ENCODE results near the gene NEK1. TPM values are rescaled to one million over a fixed set of nuclear protein-coding genes. Genes with fewer than 3 reads are reported as not detected.

The NEK1 gene
- total RNA-seq: 5.1 TPM

- DNase-seq (ENCODE audit: low spot score) (peak; percentile 89), ATAC-seq (peak; percentile 94)
These were observed at the start of gene NEK1 for GRCh38 chr4:169611991-169612870. Gene NEK1, minus strand, starts transcription at chr4:169612583. Its CDS starts 9,953 bp downstream, at chr4:169602630.

DNA sequence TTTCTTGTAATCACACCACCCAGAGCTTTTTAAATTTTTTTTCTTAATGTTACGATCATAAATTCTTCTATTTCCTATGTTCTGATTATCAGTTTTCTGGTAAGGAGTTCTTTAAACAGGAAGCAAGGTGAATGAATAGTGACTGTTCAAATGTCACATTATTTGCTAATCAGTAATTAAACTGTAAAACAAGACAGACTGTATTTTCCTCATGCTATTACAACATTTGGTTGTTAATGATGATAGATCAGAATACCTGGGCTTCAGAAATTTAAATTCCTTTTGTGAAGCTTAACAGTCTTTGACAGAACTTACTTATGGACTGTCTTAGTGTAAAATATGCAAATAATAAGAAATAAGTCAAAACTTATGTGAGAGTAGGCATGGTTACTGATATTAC, 49.4 kb upstream of the NEK1 start:
- DNase-seq (ENCODE audit: low spot score) (no peak), ATAC-seq (no peak)

- DNase-seq (ENCODE audit: low spot score): no peak
- ATAC-seq: no peak
These were observed 48.5 kb upstream of the NEK1 start for GRCh38 chr4:169660929-169661328.

GRCh38 chr4:169659716-169660670, 47.6 kb upstream of the NEK1 start:
- ATAC-seq: peak; percentile 90
- DNase-seq (ENCODE audit: low spot score): no peak

DNA sequence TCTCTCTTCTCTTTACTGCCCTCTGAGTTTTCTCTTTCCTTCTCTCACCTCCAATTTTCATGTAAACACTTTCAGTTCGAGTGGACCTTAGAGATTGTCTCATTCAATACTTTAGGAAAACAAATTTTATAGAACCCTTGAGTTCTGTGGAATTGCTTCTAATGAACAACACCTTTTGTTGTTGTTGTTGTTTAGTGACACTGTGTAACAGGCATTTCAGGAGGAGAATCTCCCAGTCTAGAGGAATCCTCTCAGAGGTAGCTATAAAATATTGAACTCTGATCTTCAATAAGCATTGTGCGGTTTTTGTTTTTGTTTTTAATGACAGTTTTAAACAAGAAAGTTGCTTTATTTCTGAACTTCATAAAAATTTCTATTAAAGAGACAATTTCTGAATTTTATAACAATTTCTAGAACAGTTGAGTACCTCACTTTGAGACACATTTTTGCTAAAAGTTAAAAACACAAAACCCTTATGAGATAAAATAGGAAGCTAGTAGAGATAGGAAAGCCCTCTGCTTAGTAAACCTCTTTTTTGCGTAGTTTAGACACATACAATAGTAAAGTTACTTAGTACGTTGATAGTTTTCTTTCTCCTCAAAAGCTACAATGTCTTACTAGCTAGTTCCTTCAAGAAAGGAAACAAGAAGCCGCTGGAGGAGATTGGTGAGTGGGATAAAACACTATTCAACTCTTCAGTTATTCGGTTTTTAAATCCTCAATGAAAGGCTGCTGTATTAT, 46.8 kb upstream of the NEK1 start:
- DNase-seq (ENCODE audit: low spot score) (no peak), ATAC-seq (no peak)

DNA sequence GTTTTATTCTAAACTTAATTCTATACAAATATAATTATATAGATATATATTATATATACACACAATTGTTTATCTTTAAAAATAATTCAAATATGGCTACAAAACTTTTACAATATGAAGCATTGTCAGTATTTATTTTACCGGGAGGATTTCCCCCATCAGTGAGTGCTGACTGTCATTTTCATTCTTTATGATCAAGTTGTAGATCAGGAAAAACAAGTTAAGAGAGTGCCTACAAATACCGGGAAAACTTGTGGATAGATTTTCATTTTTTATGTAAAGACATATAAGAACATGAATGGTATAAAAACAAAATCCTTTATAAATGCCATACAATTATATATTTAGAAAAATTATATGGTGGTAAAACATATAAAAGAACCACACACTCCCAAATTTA, 45.8 kb upstream of the NEK1 start:
- no peak for ATAC-seq
- DNase-seq (ENCODE audit: low spot score): no peak

DNA sequence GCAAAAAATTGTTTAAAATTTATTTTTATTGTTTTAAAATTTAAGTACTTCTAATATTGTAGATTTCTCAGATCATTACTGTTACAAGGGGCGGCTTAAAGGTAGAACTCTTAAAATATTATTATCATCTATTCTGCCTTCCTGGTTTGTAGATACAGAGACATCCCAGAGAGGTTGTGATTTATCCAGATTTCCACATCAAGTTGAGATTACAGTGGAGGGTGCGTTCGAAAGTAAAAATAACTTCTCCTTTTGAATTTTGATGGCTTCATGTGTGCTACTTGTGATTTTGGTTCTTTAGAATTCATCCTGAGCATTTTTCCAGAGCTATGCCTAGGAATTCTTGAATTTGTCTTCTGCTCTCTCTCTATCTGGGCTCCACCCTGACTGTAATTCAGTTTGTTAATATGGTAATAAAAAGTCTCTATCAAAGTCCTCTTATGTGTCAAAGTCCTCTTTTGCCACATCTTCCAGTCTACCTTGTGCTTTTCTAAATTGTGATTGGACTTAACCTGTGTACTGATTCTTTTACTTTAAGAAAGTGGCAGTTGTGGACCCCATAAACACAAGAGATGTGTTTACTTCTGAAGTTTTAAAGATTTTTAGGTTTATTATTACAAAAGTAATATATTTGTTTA, 45.2 kb upstream of the NEK1 start:
- no peak for DNase-seq (ENCODE audit: low spot score)
- peak; percentile 62 for ATAC-seq

DNA sequence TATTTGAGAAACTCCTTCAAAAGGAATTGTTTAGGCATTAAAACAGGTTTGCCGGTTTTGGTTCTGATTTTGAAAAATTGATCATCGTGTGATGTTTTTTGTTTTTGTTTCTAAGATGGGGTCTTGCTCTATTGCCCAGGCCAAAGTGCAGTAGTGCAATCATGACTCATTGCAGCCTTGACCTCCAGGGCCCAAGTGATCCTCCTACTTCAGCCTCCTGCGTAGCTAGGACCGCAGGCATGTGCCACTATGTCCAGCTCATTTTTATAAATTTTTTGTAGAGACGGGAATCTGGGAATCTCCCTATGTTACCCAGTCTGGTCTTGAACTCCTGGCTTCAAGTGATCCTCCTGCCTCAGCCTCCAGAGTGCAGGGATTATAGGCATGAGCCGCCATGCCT, 43.0 kb upstream of the NEK1 start:
- ATAC-seq: no peak
- DNase-seq (ENCODE audit: low spot score): no peak

GRCh38 chr4:169652535-169652934, 40.2 kb upstream of the NEK1 start:
- ATAC-seq (no peak), DNase-seq (ENCODE audit: low spot score) (no peak)

DNA sequence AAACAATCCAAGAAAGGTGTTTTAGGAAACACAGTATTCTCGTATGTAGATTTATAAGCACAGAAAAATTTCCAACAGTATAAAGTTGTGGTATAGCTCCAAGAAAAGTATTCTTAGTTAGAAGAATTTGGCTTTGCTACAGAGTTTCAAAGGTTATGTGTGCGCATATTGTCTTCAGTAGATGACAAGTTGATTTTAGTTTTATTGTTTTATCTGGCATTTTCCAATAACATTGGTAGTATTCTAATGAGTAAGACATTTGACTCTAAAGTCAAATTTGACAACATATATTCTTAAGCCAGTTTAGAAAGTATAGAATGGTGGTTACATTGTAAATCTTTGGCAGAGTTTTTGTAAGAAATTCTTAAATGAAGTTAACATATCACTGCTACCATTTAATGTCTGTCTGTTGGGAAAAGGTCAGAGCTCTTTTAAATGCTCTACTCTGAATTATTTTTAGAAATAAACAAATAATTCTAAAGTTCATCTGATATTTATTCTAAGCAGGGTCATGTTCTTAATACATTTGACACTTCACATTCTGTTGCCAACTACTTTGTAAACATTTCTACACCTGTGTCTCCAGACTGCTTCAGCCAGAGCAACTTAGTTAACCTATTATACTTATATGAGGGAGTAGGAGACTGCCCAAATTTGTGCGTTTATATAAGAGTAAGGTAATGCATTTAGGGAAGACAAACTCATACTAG, 38.0 kb upstream of the NEK1 start:
- ATAC-seq (peak; percentile 91), DNase-seq (ENCODE audit: low spot score) (no peak)

GRCh38 chr4:169649545-169650226, 37.3 kb upstream of the NEK1 start:
- DNase-seq (ENCODE audit: low spot score) (no peak), ATAC-seq (peak; percentile 16)

DNA sequence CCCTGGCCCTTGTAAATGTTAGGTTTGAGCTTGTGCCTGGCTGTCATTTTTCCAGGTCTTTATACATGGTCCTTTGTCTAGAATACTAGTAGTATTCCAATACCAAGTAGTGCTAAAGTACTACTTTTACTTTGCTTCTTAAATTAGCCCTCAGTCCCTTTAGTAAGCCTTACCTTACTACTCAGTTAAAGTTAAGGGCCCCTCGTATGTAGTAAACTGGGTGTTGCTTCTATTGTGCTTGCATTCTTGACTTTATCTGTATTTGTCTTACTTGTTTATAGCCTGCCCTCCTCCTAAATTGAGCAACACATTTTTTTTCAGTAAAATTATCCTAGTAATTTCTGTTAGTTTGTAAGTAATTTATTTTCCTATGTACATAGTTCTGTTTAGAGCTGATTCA, 33.2 kb upstream of the NEK1 start:
- ATAC-seq: peak; percentile 26
- DNase-seq (ENCODE audit: low spot score): no peak

- ATAC-seq: no peak
- no peak for DNase-seq (ENCODE audit: low spot score)
These were observed 32.4 kb upstream of the NEK1 start for GRCh38 chr4:169644802-169645201.

GRCh38 chr4:169640261-169640870, 28.0 kb upstream of the NEK1 start:
- no peak for ATAC-seq

GRCh38 chr4:169634975-169635374, 22.6 kb upstream of the NEK1 start:
- no peak for ATAC-seq
- no peak for DNase-seq (ENCODE audit: low spot score)

More at GRCh38 chr4:169640261-169640870, 28.0 kb upstream of the NEK1 start:
- no peak for DNase-seq (ENCODE audit: low spot score)

DNA sequence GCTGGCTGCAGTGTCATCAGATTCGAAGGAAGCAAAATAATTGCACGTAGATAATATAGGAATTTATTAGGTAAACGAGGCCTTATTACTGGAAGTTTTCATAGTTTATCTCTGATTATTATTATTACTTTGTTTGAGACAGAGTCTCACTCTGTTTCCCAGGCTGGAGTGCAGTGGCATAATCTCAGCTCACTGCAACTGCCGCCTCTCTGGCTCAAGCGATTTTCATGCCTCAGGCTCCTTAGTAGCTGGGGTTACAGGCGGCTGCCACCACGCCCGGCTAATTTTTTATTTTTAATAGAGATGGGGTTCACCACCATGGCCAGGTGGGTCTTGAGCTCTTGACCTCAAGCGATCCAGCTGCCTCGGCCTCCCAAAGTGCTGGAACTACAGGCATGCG, 20.5 kb upstream of the NEK1 start:
- DNase-seq (ENCODE audit: low spot score) (no peak), ATAC-seq (no peak)

DNA sequence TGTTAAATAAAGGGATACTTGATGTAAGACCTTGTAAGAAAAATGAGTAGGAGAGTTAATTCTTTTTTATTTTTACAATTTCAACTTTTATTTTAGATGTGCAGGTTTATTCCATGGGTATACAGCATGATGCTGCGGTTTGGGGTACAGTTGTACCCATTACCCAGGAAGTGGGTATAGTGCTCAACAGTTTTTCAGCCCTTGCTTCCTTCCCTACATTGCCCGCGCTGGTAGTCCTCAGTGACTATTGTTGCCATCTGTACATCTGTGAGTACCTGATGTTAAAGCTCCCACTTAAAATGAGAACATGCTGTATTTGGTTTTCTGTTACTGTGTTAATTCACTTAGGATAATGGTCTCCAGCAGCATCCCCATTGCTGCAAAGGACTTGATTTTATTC, 17.7 kb upstream of the NEK1 start:
- DNase-seq (ENCODE audit: low spot score) (no peak), ATAC-seq (no peak)

GRCh38 chr4:169628579-169628978, 16.2 kb upstream of the NEK1 start:
- no peak for ATAC-seq

DNA sequence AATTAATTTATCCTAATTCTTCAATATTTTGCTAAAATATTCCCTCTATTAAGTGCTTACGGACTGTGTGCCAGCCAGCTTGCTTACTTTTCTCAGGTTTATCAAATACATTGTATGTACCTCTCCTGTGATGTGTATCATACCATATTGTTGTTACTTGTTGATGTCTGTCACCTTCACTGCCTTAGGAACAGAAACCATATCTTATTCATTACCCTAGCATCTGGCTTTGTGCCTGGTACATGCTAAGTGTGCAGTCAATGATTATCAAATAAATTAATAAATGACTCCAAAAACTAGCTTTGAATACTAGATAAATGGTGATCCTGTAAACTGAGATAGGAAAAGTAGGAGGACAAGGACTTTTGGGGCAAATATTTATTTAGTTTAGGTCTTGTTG, 14.9 kb upstream of the NEK1 start:
- ATAC-seq (no peak), DNase-seq (ENCODE audit: low spot score) (no peak)

More at GRCh38 chr4:169628579-169628978, 16.2 kb upstream of the NEK1 start:
- no peak for DNase-seq (ENCODE audit: low spot score)

All from left lobe of liver (tissue), 2 donors.